ENCODE results near the gene CRIM1.
A peak's percentile ranks its signal among the peaks of the same experiment; 100 is the strongest.

CRIM1 gene

DNA sequence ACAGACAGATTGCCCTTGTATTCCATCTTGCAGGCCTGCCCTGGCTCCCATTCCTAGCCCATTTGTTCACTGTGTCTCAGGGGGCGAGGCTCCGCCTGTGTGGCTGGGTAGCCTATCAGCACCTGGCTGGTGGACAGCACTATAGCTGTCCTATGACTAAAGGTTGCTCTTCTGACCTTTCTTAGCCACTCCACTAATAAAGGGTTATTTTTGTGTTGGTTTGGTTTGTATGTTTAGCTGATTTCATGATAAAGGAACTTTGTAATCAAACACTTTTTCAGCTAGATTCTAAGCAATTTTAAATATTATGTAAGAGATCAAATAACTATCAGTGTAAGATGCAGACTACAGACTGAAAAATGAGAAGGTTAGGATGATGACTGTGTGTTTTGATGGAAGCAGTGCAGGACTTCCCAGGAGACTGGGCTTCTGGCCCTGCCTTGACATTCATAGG lies 72.2 kb downstream of the CRIM1 start:
- no peak for DNase-seq

DNA sequence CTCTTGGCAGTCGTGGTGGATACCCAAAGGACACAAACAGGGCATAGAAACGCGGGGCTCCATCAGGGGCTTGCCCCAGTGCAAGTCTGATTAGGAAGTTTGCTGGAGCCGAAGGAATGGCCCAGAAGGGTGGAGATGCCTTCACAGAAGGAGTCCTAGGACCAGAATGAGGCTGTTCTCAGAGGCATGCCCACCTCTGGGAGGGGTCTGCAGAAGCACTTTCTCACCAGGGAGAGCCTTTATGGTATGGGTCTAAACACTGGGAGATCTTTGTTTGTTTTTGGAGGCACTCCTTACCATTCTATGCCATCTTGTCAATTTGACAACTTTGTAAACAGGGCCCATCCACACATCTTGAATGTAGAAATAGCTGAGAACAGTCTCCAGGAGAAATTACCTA lies 75.0 kb downstream of the CRIM1 start:
- no peak for DNase-seq

DNA sequence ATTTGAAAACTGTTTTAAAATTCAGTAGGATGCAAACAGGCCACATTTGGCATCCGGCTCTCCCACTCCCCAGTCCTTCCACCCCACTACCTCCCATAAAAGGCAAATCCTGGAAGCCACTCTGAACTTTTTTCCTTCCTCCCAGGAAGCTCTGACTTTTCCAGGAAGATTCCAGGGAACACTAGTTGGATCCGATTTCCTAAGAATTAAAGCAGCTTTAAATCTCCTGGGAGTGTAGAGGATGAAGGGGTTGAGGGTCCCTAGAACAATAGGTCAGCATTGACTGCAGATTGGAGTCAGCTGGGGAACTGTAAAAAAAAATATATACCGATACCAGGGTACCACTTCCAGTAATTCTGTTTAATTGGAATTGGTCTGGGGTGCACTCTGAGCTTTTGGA lies 76.9 kb downstream of the CRIM1 start:
- peak in 1 of 2 experiments; percentile 10 for DNase-seq

DNA sequence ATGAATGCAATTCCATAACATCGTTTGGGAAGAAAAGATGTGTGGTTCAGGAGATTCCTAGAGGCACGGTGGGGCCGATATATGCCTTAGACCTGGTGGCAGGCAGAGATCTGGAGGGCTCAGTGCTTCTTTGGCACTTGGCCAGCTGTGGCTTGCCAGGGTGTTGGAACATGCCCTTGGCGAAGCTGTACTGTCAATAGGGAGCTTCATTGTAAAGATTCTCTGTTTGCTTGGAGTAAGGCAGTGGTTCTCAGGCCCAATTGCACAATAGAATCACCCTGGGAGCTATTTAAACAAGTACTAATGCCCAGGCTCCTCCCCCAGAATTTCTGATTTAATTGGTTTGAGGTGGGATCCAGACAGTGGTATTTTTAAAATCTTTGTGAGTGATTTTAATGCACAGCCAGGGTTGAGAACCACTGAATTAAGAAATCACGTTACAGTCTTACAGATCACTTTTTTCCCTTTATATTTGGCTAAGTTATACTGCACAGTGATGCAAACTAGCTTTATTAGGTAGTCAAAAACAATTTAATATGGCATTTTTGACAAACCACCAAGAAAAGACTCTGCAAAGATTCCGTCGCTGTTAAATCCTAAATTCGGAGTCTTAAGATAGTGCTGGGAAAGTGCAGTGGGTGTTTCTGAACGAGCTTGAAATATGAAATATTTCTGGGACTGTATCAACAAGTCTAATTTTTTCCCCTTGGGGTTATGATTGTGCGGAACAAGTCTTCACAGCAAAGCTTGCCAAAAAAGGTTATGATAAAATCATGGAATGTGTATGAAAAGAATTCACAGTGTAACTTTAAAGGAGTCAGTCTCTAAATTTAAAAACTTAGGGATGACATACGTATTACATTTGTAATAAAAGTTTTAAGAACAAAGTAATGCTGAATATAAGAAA lies 78.0 kb downstream of the CRIM1 start:
- DNase-seq, result peak; percentile 55 to 93

GRCh38 chr2:36438449-36438977 lies 82.9 kb downstream of the CRIM1 start:
- DNase-seq, result no peak

DNA sequence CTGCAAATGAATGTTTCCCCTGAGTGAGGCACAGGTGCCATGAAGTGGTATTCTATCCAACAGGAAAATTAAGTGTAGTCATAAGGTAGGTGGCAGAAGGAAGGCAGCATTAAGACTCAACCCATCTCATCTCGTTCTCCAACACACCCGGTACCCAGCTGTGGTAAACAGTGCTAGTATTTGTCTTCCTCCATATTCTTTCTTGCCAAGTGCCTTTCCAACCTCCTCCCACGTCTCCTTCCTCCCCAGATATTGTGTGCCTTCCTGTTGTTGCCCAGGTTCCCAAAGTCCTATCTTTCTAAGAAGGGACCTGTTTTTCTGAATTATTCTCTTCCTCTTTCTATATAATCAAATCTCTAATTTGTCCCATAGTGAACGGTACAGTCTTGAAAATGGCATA lies 83.5 kb downstream of the CRIM1 start:
- no peak for DNase-seq

DNA sequence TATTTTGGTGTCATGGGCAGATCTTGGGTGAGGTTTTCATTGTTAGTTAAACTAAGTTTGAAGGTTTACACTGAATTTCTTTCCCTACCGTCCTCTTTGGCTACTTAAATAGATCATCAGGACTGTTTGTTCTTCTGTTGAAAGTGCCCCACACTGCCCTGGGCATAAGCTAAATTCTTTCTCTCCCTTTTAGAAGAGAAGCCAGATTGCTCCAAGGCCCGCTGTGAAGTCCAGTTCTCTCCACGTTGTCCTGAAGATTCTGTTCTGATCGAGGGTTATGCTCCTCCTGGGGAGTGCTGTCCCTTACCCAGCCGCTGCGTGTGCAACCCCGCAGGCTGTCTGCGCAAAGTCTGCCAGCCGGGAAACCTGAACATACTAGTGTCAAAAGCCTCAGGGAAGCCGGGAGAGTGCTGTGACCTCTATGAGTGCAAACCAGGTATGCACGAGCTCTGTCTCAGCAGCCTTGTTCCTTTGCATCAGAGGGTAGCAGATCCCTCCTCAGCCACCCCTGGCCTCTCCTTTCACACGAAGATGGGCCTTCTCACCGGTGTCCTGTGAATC lies 85.6 kb downstream of the CRIM1 start:
- no peak for DNase-seq

DNA sequence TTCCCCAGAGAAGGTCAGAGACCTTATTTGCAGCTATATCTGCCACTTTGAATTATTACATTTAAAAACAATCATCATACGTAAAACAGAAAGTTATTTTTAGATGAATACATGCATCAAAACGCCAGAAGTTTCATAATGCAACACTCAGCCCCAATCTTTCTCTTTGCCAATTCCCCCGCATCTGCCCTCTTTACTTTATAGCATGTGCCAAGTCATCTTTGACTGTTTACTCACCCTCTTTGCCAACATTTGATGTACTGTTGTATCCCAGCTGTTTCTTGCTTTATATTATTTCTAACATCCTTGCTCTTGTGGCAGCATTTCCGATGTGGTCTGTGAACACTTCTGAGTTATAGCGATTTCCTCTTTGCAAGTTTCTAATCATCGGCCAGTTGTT lies 86.2 kb downstream of the CRIM1 start:
- DNase-seq, result peak; percentile 23 to 69

- DNase-seq, result peak in 1 of 2 experiments; percentile 17
Measured at GRCh38 chr2:36444216-36444936, 88.8 kb downstream of the CRIM1 start.

DNA sequence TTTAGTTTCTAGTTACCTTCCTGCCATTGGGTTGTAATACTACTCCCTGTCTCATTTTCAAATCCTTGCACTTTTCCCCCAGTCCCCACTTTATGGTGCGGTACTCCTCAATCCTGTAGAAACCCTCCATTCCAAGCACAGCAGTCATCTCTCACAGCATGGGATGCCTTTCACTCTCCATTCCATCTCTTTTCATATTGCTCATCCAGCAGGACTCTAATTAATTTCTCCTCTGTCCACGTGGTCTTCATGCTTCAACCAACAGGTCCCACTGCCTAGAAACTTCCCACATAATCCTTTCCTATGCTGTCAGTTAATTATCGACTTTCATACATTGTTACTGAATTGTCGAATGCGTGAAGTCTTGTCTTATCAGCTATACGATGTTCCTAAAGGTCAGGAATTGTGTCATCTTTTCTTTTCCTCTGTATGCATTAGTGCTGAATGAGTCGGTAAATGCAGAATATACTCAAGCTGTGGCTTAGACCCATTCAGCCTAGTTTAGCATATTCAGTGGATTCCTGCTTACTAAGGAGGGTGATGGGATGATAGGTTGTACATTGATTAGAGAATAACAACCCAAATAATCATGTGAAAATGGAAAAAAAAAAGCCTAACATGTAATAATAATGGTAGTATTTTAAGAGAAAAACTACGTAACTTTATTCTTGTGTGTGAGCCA lies 89.7 kb downstream of the CRIM1 start:
- DNase-seq, result no peak

- no peak for DNase-seq
Measured at GRCh38 chr2:36446294-36446693, 90.7 kb downstream of the CRIM1 start.

DNA sequence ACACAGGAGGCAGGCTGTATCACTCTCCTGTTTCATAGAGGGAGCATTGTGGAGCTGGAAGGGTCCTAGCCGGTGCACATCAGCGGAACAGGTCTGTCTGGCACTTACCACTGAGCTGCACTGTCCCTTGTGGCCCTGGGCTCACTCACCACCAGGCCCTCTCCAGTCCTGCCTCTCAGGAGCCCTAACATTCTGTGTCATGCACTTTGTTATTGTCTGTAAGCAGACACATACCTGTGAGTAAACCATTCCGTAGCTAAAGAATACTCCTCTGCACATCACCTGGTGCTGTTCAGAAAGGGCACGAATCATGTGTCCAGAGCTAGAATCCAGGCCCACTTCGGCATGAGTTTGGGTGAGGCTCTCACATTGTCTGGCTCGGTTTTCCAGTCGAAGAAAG lies 93.6 kb downstream of the CRIM1 start:
- DNase-seq, result no peak

DNA sequence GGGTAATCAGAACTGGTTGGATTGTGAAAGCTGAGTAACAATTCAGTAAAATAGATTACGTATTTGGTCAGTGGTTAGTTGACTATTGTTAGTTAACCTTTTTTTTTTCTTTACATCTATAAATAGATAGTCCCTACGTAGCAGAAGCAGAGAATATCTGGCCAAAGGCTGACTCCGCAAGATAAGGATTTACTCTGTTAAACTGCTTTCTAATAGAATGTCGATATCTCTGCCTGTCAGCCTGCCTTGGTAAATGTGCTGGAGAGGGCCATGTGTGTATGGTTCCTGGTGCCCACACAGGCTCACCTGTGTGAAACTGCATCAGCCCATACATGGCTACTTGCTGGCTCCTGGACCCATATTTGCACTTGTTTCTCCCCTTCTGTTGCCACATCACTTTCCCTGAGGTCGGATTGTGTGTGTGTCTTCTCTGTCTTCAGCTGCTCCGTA lies 94.4 kb downstream of the CRIM1 start:
- DNase-seq, result no peak

DNA sequence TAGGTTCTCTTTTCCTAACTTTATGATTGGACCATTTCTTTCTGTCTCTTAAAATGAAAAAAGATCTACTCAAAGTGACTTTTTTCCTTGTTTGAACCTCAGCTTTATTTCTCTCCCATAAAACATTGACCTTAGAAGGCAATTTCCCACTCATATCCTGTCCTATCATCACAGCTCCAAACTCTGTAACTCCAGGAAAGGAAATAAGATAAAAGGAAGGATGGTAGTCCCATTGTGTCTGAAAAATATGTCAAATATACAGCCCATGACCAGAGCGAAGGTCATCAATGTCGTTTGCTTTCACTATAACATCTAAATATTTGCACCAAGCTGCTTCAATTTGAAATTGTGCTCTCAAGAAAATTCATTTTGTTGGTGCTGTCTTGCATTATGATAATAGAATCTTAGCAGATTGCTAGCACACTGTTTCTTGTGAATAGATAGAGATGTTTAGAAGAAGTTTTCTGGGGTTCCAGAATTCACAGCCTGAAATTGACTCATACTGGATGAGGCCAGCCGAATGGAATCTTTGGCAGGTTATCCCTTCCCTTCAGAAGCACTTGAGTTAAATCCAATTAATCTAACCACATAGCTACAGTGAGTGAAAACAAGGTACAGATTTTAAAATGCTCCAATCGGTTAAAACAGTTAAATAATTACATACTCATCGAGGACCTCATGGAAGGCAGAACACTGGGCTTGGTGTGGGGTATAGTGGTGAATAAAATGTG lies 95.1 kb downstream of the CRIM1 start:
- no peak for DNase-seq

DNA sequence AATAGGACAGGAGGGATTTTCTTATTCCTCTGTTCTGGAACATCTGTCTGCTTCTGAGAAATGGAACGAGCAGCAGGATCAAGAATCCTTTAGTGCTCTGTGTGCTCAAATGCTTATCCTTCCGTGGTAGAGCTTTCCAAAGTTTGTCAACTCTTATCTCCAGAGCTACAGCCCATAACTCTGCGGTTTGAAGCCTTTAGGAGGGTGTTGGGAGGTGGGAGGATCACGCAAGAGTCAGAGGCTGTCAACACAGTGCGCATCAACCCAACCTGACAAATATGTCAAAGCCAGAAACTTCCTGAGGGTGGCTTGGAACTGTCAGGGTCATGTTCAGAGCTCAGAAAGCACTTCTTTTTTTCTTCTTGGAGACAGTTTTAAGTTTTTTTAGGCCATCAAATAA lies 95.9 kb downstream of the CRIM1 start:
- DNase-seq, result no peak

- DNase-seq, result no peak
Measured at GRCh38 chr2:36452260-36452659, 96.7 kb downstream of the CRIM1 start.

DNA sequence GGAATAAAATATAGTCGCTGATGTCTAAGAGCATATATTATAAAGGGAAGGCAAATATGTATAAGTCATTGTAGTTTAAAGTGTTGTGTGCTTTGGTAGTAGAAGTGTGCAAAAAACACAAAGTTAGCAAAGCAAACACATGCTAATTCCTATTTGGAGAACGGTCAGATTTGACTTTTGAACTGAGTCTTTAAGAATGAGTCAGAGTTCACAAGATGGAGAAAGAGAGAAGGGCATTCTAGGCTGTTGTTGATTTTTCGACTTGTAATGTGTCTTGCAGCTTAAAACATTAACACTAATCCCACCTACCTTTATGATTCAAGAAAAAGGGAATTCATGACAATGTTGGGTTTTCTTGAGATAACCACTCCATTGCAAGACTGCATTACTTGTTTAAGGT lies 98.1 kb downstream of the CRIM1 start:
- DNase-seq, result no peak

GRCh38 chr2:36455011-36455410 lies 99.4 kb downstream of the CRIM1 start:
- DNase-seq, result no peak

GRCh38 chr2:36455788-36456187 lies 100.2 kb downstream of the CRIM1 start:
- peak in 1 of 2 experiments; percentile 10 for DNase-seq

DNA sequence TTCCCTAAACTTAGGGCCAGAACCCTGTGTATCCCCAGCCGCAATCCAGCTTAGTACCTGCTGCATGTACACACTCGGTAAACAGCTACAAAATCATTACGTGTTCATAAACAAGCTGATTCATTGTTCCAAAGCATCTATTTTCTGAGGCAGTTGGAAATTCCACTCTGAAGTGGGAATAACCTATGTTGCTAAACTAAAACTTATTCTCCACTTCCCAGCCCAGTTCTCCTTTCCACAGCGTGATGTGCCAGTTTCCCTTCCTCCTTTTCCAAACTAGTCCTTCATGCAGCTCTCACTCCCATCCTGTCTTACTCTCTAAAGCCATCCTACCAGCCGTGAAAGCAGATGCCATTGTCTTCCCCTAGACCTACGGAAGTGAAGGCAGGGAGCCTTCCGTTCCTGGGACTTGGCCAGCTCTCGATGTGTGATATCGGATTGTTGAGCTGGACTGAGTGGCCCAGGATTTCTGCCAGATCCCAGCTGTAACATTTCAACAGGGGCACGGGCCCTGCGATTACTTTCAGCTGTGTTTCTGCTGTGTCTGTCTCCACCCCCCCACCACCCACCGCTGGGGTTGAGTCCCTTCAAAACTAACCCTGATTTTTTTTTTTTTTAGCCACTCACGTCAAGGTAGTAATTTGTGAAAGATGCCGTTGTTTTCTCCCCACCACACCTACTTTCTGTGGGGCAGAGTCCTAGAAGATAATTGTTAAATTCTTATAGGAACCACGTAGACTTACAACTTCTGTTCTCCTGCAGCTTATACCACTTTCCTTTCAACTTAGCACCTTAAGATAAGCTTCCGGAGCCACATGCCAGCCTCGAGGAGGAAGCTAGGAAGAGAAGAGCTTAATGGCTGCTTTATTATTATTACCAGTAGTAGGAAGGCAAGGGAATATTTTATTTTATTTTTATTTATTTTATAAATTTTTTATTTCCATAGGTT lies 100.9 kb downstream of the CRIM1 start:
- DNase-seq, result peak; percentile 4 to 68

- DNase-seq, result no peak
Measured at GRCh38 chr2:36458106-36458505, 102.5 kb downstream of the CRIM1 start.
